Fibroblast of villous mesenchyme (primary cell): Measurements from ENCODE around the gene MRPS18A. TPM values are rescaled to one million over a fixed set of nuclear protein-coding genes. Genes with fewer than 3 reads are reported as not detected.

Experiments
- DNase-seq: peaks from one replicate; pipeline ENCODE4 v3.0.0-alpha.2; 2010; ENCODE audit warnings: low read depth
- H3K4me3 ChIP-seq: 2 replicates; pipeline ENCODE4 v1.5.1; 2011; ENCODE audit warnings: low read depth, mild to moderate bottlenecking, low read length
- CTCF ChIP-seq: IDR thresholded peaks from 2 replicates; pipeline ENCODE4 v1.5.1; 2012; ENCODE audit warnings: low read depth, mild to moderate bottlenecking, low read length; ENCODE audit not compliant: insufficient read depth
- total RNA-seq: library from RNA; depleted of rRNA; stranded (reverse); fragments of >200 nt; gene quantifications from 2 replicates; pipeline ENCODE4 v1.2.3, GENCODE V29; 2012

Gene MRPS18A
- total RNA-seq, 1 donor: 26.8 TPM

- TF ChIP-seq CTCF: no peak
- no peak overlapping the region for H3K4me3 ChIP-seq
- DNase-seq: no peak
Observed at GRCh38 chr6:43712579-43712978, 25.0 kb upstream of the MRPS18A start.

GRCh38 chr6:43710576-43710975 is 23.0 kb upstream of the MRPS18A start:
- DNase-seq: no peak
- no peak overlapping the region for H3K4me3 ChIP-seq
- TF ChIP-seq CTCF: no peak

GRCh38 chr6:43709654-43710303 is 22.2 kb upstream of the MRPS18A start:
- DNase-seq: peak; percentile 77
- peak overlapping the region; percentile 22 for H3K4me3 ChIP-seq
- TF ChIP-seq CTCF: no peak

- peak overlapping the region; percentile 22 for H3K4me3 ChIP-seq
- TF ChIP-seq CTCF: no peak
- DNase-seq: peak; percentile 97
Observed at GRCh38 chr6:43708860-43709653, 21.5 kb upstream of the MRPS18A start.

- no peak for TF ChIP-seq CTCF
- no peak overlapping the region for H3K4me3 ChIP-seq
- no peak for DNase-seq
Observed at GRCh38 chr6:43707767-43708166, 20.2 kb upstream of the MRPS18A start.

GRCh38 chr6:43707269-43707668 is 19.7 kb upstream of the MRPS18A start:
- DNase-seq: no peak

More at GRCh38 chr6:43707269-43707668, 19.7 kb upstream of the MRPS18A start:
- TF ChIP-seq CTCF: no peak
- no peak overlapping the region for H3K4me3 ChIP-seq
